Measurements from ENCODE around the gene NFIA.

DNA sequence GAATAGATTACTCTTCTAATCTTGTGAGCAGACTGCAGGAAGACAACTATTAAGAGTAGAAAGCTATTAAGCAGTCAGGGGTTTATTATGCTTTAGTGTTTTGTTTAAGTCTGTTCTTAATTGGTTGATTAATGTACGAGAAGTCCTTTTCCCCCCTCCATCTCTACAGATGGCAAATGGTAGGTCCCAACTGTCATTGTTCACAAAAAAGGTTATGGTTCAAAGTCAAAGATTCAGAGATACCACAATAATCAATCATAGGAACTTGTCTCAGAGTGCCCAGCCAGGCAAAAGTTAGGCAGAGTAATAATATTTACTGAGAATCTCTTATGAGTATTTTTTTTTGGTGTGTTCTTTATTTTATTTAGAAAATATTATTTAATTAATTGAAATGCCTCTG, 26.8 kb downstream of the NFIA start:
- TF ChIP-seq, protein P1, sequence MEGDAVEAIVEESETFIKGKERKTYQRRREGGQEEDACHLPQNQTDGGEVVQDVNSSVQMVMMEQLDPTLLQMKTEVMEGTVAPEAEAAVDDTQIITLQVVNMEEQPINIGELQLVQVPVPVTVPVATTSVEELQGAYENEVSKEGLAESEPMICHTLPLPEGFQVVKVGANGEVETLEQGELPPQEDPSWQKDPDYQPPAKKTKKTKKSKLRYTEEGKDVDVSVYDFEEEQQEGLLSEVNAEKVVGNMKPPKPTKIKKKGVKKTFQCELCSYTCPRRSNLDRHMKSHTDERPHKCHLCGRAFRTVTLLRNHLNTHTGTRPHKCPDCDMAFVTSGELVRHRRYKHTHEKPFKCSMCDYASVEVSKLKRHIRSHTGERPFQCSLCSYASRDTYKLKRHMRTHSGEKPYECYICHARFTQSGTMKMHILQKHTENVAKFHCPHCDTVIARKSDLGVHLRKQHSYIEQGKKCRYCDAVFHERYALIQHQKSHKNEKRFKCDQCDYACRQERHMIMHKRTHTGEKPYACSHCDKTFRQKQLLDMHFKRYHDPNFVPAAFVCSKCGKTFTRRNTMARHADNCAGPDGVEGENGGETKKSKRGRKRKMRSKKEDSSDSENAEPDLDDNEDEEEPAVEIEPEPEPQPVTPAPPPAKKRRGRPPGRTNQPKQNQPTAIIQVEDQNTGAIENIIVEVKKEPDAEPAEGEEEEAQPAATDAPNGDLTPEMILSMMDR (IDR thresholded peaks at IDR 0.05) = no peak
- no peak for TF ChIP-seq POLR2A (IDR thresholded peaks at IDR 0.05)
